H9 (cell line): Measurements from ENCODE around the gene TMEM108. TPM values are rescaled to one million over a fixed set of nuclear protein-coding genes. Genes with fewer than 3 reads are reported as not detected.

Experiments used
- DNase-seq: peaks from one replicate; pipeline ENCODE4 v3.0.0-alpha.2; 2017
- H2AFZ ChIP-seq: one replicate; pipeline ENCODE4 v1.6.1; 2013; ENCODE audit warnings: mild to moderate bottlenecking, low read length, control low read depth, moderate library complexity
- H2AK5ac ChIP-seq: 2 replicates; pipeline ENCODE4 v1.6.1; 2013; ENCODE audit warnings: low read length, control low read depth, mixed read lengths; ENCODE audit not compliant: insufficient read length
- H2BK120ac ChIP-seq: one replicate; pipeline ENCODE4 v1.6.1; 2013; ENCODE audit warnings: low read depth, mild to moderate bottlenecking, low read length, control low read depth, inconsistent platforms; ENCODE audit not compliant: poor library complexity, severe bottlenecking
- H2BK12ac ChIP-seq: 2 replicates; pipeline ENCODE4 v1.6.1; 2013; ENCODE audit warnings: low read length, control low read depth, mixed read lengths, low read depth; ENCODE audit not compliant: insufficient read length
- H2BK15ac ChIP-seq: 2 replicates; pipeline ENCODE4 v1.6.1; 2013; ENCODE audit warnings: low read depth, low read length, control low read depth
- H2BK20ac ChIP-seq: one replicate; pipeline ENCODE4 v1.6.1; 2013; ENCODE audit warnings: low read depth, mild to moderate bottlenecking, low read length, control low read depth, inconsistent platforms; ENCODE audit not compliant: poor library complexity, severe bottlenecking
- H2BK5ac ChIP-seq: 2 replicates; pipeline ENCODE4 v1.6.1; 2013; ENCODE audit warnings: low read length, control low read depth, mixed read lengths; ENCODE audit not compliant: insufficient read length
- H3K14ac ChIP-seq: 2 replicates; pipeline ENCODE4 v1.6.1; 2013; ENCODE audit warnings: low read length, control low read depth; ENCODE audit not compliant: insufficient read depth
- H3K18ac ChIP-seq: 2 replicates; pipeline ENCODE4 v1.6.1; 2013; ENCODE audit warnings: low read depth, mild to moderate bottlenecking, mixed read lengths, low read length, control low read depth; ENCODE audit not compliant: insufficient read length
- H3K23ac ChIP-seq: 2 replicates; pipeline ENCODE4 v1.6.1; 2013; ENCODE audit warnings: low read length, control low read depth, mixed read lengths, low read depth; ENCODE audit not compliant: insufficient read length
- H3K23me2 ChIP-seq: 2 replicates; pipeline ENCODE4 v1.6.1; 2013; ENCODE audit warnings: low read depth, mild to moderate bottlenecking, mixed read lengths, low read length, control low read depth; ENCODE audit not compliant: insufficient read length, poor library complexity, severe bottlenecking
- H3K27ac ChIP-seq: 2 replicates; pipeline ENCODE4 v1.5.1; 2013; ENCODE audit warnings: low read length, control low read depth, mixed read lengths, low read depth; ENCODE audit not compliant: insufficient read length
- H3K27me3 ChIP-seq: 2 replicates; pipeline ENCODE4 v1.6.1; 2013; ENCODE audit warnings: low read length, control low read depth, inconsistent platforms; ENCODE audit not compliant: insufficient read depth
- H3K4ac ChIP-seq: 2 replicates; pipeline ENCODE4 v1.6.1; 2013; ENCODE audit warnings: low read depth, mild to moderate bottlenecking, control low read depth, inconsistent platforms, low read length, moderate library complexity
- H3K4me1 ChIP-seq: 2 replicates; pipeline ENCODE4 v1.6.1; 2013; ENCODE audit warnings: low read length, control low read depth, inconsistent platforms; ENCODE audit not compliant: insufficient read depth
- H3K4me2 ChIP-seq: 2 replicates; pipeline ENCODE4 v1.6.1; 2013; ENCODE audit warnings: low read length, control low read depth, mixed read lengths; ENCODE audit not compliant: insufficient read length, insufficient read depth
- H3K56ac ChIP-seq: 2 replicates; pipeline ENCODE4 v1.6.1; 2013; ENCODE audit warnings: low read depth, mild to moderate bottlenecking, mixed read lengths, low read length, control low read depth; ENCODE audit not compliant: insufficient read length
- H3K79me1 ChIP-seq: 2 replicates; pipeline ENCODE4 v1.6.1; 2013; ENCODE audit warnings: low read depth, mild to moderate bottlenecking, moderate library complexity, low read length, control low read depth, inconsistent platforms; ENCODE audit not compliant: insufficient read depth, poor library complexity, severe bottlenecking
- H3K79me2 ChIP-seq: 2 replicates; pipeline ENCODE4 v1.6.1; 2013; ENCODE audit warnings: low read length, control low read depth, inconsistent platforms; ENCODE audit not compliant: insufficient read depth
- H3K9ac ChIP-seq: 2 replicates; pipeline ENCODE4 v1.6.1; 2013; ENCODE audit warnings: low read length, control low read depth, mixed read lengths; ENCODE audit not compliant: insufficient read length; ENCODE audit errors: extremely low read depth
- H3K9me3 ChIP-seq: one replicate; pipeline ENCODE4 v1.6.1; 2013; ENCODE audit warnings: low read depth, low read length, inconsistent platforms; ENCODE audit not compliant: control insufficient read depth
- H3T11ph ChIP-seq: one replicate; pipeline ENCODE4 v1.6.1; 2013; ENCODE audit warnings: mild to moderate bottlenecking, low read length, control low read depth, inconsistent platforms
- H4K20me1 ChIP-seq: one replicate; pipeline ENCODE4 v1.6.1; 2013; ENCODE audit not compliant: control insufficient read depth, insufficient read length, insufficient read depth
- H4K5ac ChIP-seq: 2 replicates; pipeline ENCODE4 v1.6.1; 2013; ENCODE audit warnings: low read depth, mild to moderate bottlenecking, mixed read lengths, low read length, control low read depth; ENCODE audit not compliant: insufficient read length
- H4K8ac ChIP-seq: replicated peaks from 2 replicates; pipeline ENCODE4 v1.6.1; 2013; ENCODE audit warnings: low read length, control low read depth, mixed read lengths, low read depth; ENCODE audit not compliant: insufficient read length
- H4K91ac ChIP-seq: 2 replicates; pipeline ENCODE4 v1.6.1; 2013; ENCODE audit warnings: low read depth, mild to moderate bottlenecking, moderate library complexity, mixed read lengths, low read length, control low read depth; ENCODE audit not compliant: insufficient read length
- H3K27ac Mint-ChIP-seq, 3 experiments: 2 replicates in 2 of 3; 3 replicates in 1 of 3; pipeline ENCODE4 v1.8.0; 2020 to 2021; ENCODE audit warnings: mixed read lengths in 3 of 3, mild to moderate bottlenecking in 1 of 3, moderate library complexity in 1 of 3
- H3K27me3 Mint-ChIP-seq: 2 replicates; pipeline ENCODE4 v1.8.0; 2021; ENCODE audit warnings: low read depth, mild to moderate bottlenecking, moderate library complexity, mixed read lengths
- H3K36me3 Mint-ChIP-seq, 3 experiments: 2 replicates in 2 of 3; 3 replicates in 1 of 3; pipeline ENCODE4 v1.8.0; 2020 to 2021; ENCODE audit warnings: low read depth in 3 of 3, mixed read lengths in 3 of 3; ENCODE audit not compliant: insufficient read depth in 1 of 3
- H3K4me1 Mint-ChIP-seq, 2 experiments: 2 replicates each; pipeline ENCODE4 v1.8.0; 2020; ENCODE audit warnings: mixed read lengths in 2 of 2
- H3K4me3 Mint-ChIP-seq, 2 experiments: 2 replicates in 1 of 2; 3 replicates in 1 of 2; pipeline ENCODE4 v1.8.0; 2020 to 2021; ENCODE audit warnings: mild to moderate bottlenecking in 2 of 2, mixed read lengths in 2 of 2, moderate library complexity in 1 of 2
- H3K9me3 Mint-ChIP-seq, 2 experiments: 2 replicates in 1 of 2; 3 replicates in 1 of 2; pipeline ENCODE4 v1.8.0; 2020; ENCODE audit warnings: mild to moderate bottlenecking in 2 of 2, mixed read lengths in 2 of 2, moderate library complexity in 1 of 2
- CTCF ChIP-seq: fragments of 200-600 bp; sonication (generic); conservative IDR thresholded peaks from 3 replicates; pipeline ENCODE4 v1.8.0; 2021; ENCODE audit warnings: antibody characterized with exemption, mild to moderate bottlenecking
- WGBS: extraction: QIAGEN DNeasy Blood & Tissue Kit; methylation state at CpG from one replicate; pipeline ENCODE4 v1.1.7; 2013; ENCODE audit warnings: missing lambda C conversion rate, low lambda C conversion rate, mixed read lengths; ENCODE audit not compliant: insufficient read length; ENCODE audit errors: extremely low coverage; 5-methylcytosine and 5-hydroxymethylcytosine counted together
- total RNA-seq: library from RNA; stranded (reverse); gene quantifications from 2 replicates; pipeline ENCODE4 v1.2.1, GENCODE V29; 2021

Gene TMEM108
- total RNA-seq, 1 experiment from 2014 or later: 5.0 TPM

GRCh38 chr3:132995971-132996370 lies 42.2 kb upstream of the TMEM108 start:
- Histone ChIP-seq H3K23me2 (no peaks in the 10 kb centered on the region), H3K23ac (no peak overlapping the region), H4K20me1 (no peaks in the 10 kb centered on the region), H3T11ph (no peak overlapping the region), H3K79me1 (no peaks in the 10 kb centered on the region), H2AFZ (no peak overlapping the region), H2AK5ac (no peak overlapping the region), H3K9ac (no peak overlapping the region), H4K91ac (no peak overlapping the region), H2BK120ac (no peak overlapping the region), H2BK20ac (no peak overlapping the region), H2BK12ac (no peak overlapping the region), H2BK15ac (no peak overlapping the region), H3K79me2 (no peaks in the 10 kb centered on the region), H3K56ac (no peak overlapping the region), H3K27me3 (no peaks in the 10 kb centered on the region), H3K14ac (no peak overlapping the region), H3K18ac (no peak overlapping the region), H3K4me1 (no peaks in the 10 kb centered on the region), H3K4ac (no peak overlapping the region), H4K5ac (no peak overlapping the region), H3K9me3 (no peaks in the 10 kb centered on the region), H3K27ac (no peak overlapping the region), H4K8ac (no peak overlapping the region), H2BK5ac (no peak overlapping the region), H3K4me2 (no peak overlapping the region)
- peaks cover 8% of the 10 kb centered on the region in 2 experiments for H3K4me1 Mint-ChIP-seq
- WGBS: no CpG with 5 or more reads among the region's 1 CpG
- H3K9me3 Mint-ChIP-seq: peaks cover 2 to 3% of the 10 kb centered on the region in 2 experiments; a peak in 3 of 5 replicates
- H3K27me3 Mint-ChIP-seq: no peaks in the 10 kb centered on the region
- TF ChIP-seq CTCF: no peak
- H3K4me3 Mint-ChIP-seq: no peak overlapping the region
- H3K36me3 Mint-ChIP-seq: peaks cover 0 to 4% (median 2%) of the 10 kb centered on the region in 3 experiments; a peak in 4 of 7 replicates
- no peak for DNase-seq
- H3K27ac Mint-ChIP-seq: 0 out of 7 replicates have a peak overlapping the region, but pooled peaks of 1 of the 3 experiments have one; percentile 36
